Esophagus squamous epithelium (tissue), 4 donors: ENCODE data around the gene CPXM2.

Experiments used
- POLR2A ChIP-seq, 4 donors: fragments of 450-650 bp; IDR thresholded peaks; one replicate each; pipeline ENCODE4 v1.6.1; 2017; ENCODE audit warnings: antibody characterized with exemption in 4 of 4, mild to moderate bottlenecking in 4 of 4, moderate library complexity in 3 of 4
- TF ChIP-seq, protein P1 (sequence below), 6 experiments: fragments of 450-650 bp in 4 of 6; fragments of 200-600 bp in 2 of 6; sonication (generic) in 2 of 6; IDR thresholded peaks; one replicate each; pipeline ENCODE4 v1.5.1; 2016 to 2019; ENCODE audit warnings: antibody characterized with exemption in 6 of 6, mild to moderate bottlenecking in 4 of 6, moderate library complexity in 4 of 6

DNA sequence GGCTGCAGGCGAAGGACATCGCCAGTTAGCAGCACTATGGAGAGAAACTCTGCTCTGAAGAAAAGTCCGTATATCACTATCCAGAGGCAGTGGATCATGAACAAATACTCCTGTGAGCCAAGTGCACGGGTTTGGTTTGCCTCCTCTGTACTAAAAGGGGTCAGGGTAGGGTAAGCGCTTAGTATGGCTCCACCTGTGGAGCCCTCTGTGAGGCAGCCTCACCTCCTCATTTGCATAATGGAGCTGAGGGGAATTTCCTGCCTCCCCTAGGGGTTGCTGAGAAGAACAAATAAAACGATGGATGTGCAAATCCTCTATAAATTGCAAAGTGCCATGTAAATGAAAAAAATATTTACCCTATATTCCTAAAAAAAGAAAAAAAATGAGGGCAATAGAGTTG is 162.1 kb downstream of the CPXM2 start:
- TF ChIP-seq, protein P1, sequence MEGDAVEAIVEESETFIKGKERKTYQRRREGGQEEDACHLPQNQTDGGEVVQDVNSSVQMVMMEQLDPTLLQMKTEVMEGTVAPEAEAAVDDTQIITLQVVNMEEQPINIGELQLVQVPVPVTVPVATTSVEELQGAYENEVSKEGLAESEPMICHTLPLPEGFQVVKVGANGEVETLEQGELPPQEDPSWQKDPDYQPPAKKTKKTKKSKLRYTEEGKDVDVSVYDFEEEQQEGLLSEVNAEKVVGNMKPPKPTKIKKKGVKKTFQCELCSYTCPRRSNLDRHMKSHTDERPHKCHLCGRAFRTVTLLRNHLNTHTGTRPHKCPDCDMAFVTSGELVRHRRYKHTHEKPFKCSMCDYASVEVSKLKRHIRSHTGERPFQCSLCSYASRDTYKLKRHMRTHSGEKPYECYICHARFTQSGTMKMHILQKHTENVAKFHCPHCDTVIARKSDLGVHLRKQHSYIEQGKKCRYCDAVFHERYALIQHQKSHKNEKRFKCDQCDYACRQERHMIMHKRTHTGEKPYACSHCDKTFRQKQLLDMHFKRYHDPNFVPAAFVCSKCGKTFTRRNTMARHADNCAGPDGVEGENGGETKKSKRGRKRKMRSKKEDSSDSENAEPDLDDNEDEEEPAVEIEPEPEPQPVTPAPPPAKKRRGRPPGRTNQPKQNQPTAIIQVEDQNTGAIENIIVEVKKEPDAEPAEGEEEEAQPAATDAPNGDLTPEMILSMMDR (IDR thresholded peaks at IDR 0.05) = no peak
- TF ChIP-seq POLR2A (IDR thresholded peaks at IDR 0.05) = no peak
